ENCODE measurements around the gene NMT1. TPM values are rescaled to one million over a fixed set of nuclear protein-coding genes. Genes with fewer than 3 reads are reported as not detected.

The NMT1 gene
- total and polyA plus RNA-seq, 2 of the 13 experiments (the other 11 are each of a cell fraction or from before 2014, with no cell fraction given), result 75.7 to 142 TPM

DNA sequence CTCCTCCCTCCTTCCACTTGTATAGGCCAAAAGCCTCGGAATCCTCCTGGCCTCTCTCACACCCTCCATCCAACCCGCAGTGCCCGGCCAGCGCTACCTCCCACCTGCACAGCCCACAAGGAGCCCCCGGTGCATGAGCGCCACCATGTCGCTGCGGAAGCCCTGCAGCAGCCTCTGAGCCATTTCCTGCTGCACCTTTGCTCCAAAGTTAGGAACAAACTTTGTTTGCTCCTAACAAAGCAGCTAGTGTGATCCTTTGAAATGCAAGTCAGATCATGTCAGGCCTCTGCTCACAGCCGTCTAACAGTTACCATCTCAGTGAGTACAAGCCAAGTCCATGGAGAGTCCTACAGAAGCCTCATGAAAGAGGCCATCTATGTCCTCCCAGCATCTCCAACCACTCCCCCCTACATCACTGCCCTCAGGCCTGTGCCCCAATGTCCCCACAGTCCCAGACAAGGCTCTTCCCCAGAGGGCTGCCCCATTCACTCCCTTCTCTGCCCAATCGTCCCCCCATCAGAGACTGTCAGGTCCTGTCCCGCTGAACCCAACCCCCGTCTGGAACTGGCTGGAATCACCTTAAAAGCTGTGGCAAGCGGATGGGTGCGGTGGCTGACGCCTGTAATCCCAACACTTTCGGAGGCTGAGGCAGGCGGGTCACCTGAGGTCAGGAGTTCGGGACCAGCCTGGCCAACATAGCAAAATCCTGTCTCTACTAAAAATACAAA is 17.1 kb upstream of the NMT1 start (continued):
- no peak for TF ChIP-seq ZNF552 (CRISPR knock-in tag; IDR thresholded peaks at IDR 0.05; ENCODE audit: borderline replicate concordance)
- TF ChIP-seq ELF3 (CRISPR knock-in tag; IDR thresholded peaks at IDR 0.05), result peak; percentile 75
- TF ChIP-seq RXRB (CRISPR knock-in tag; IDR thresholded peaks at IDR 0.05; ENCODE audit: borderline replicate concordance), result peak; percentile 51; the same call in 1 of the 2 replicates
- TF ChIP-seq ZNF747 (CRISPR knock-in tag; IDR thresholded peaks at IDR 0.05; ENCODE audit: borderline replicate concordance), result 0 out of 2 replicates have a peak, but pooled peaks have one; percentile 44
- TF ChIP-seq NFATC3 (CRISPR knock-in tag; IDR thresholded peaks at IDR 0.05), result no peak
- TF ChIP-seq RARA (CRISPR knock-in tag; IDR thresholded peaks at IDR 0.05), result 0 out of 2 replicates have a peak, but pooled peaks have one; percentile 18
- no peak for TF ChIP-seq ARNT (IDR thresholded peaks at IDR 0.05)
- no peak for TF ChIP-seq RORA (CRISPR knock-in tag; IDR thresholded peaks at IDR 0.05)
- TF ChIP-seq ZFP1 (CRISPR knock-in tag; IDR thresholded peaks at IDR 0.05), result no peak
- TF ChIP-seq ZNF615 (CRISPR knock-in tag; IDR thresholded peaks at IDR 0.05; ENCODE audit: borderline replicate concordance), result no peak
- no peak for TF ChIP-seq ZIK1 (CRISPR knock-in tag; IDR thresholded peaks at IDR 0.05; ENCODE audit: borderline replicate concordance, low read depth)
- no peak for TF ChIP-seq ZNF589 (CRISPR knock-in tag; conservative IDR thresholded peaks at IDR 0.05)
- TF ChIP-seq, protein P1, sequence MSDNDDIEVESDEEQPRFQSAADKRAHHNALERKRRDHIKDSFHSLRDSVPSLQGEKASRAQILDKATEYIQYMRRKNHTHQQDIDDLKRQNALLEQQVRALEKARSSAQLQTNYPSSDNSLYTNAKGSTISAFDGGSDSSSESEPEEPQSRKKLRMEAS (IDR thresholded peaks at IDR 0.05), result peak; percentile 19; the same call in 1 of the 2 replicates
- TF ChIP-seq, protein P2, sequence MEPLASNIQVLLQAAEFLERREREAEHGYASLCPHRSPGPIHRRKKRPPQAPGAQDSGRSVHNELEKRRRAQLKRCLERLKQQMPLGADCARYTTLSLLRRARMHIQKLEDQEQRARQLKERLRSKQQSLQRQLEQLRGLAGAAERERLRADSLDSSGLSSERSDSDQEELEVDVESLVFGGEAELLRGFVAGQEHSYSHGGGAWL (CRISPR knock-in tag; IDR thresholded peaks at IDR 0.05), result no peak
- TF ChIP-seq RBM22 (optimal IDR thresholded peaks at IDR 0.05; ENCODE audit: low read length), result no peak
- TF ChIP-seq ZNF567 (CRISPR knock-in tag; IDR thresholded peaks at IDR 0.05; ENCODE audit: borderline replicate concordance), result no peak
- TF ChIP-seq RNF2 (conservative IDR thresholded peaks at IDR 0.05; ENCODE audit: low read depth), result no peak
- no peak for TF ChIP-seq ZNF761 (CRISPR knock-in tag; conservative IDR thresholded peaks at IDR 0.05)
- TF ChIP-seq ZNF670 (CRISPR knock-in tag; IDR thresholded peaks at IDR 0.05; ENCODE audit: borderline replicate concordance), result no peak
- TF ChIP-seq SALL1 (CRISPR knock-in tag; IDR thresholded peaks at IDR 0.05), result no peak; the same call in 1 of the 2 replicates
- TF ChIP-seq SNAPC2 (CRISPR knock-in tag; IDR thresholded peaks at IDR 0.05), result no peak
- TF ChIP-seq SYNCRIP (IDR thresholded peaks at IDR 0.05; ENCODE audit: insufficient read depth, low read depth, low read length), result no peak
- no peak for TF ChIP-seq RFX1 (IDR thresholded peaks at IDR 0.05)
- TF ChIP-seq, protein P3, sequence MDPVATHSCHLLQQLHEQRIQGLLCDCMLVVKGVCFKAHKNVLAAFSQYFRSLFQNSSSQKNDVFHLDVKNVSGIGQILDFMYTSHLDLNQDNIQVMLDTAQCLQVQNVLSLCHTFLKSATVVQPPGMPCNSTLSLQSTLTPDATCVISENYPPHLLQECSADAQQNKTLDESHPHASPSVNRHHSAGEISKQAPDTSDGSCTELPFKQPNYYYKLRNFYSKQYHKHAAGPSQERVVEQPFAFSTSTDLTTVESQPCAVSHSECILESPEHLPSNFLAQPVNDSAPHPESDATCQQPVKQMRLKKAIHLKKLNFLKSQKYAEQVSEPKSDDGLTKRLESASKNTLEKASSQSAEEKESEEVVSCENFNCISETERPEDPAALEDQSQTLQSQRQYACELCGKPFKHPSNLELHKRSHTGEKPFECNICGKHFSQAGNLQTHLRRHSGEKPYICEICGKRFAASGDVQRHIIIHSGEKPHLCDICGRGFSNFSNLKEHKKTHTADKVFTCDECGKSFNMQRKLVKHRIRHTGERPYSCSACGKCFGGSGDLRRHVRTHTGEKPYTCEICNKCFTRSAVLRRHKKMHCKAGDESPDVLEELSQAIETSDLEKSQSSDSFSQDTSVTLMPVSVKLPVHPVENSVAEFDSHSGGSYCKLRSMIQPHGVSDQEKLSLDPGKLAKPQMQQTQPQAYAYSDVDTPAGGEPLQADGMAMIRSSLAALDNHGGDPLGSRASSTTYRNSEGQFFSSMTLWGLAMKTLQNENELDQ (CRISPR knock-in tag; IDR thresholded peaks at IDR 0.05; ENCODE audit: borderline replicate concordance), result no peak
- 0 out of 2 replicates have a peak, but pooled peaks have one; percentile 32 for TF ChIP-seq ZBTB7B (CRISPR knock-in tag; IDR thresholded peaks at IDR 0.05)
- no peak for TF ChIP-seq CEBPG (CRISPR knock-in tag; IDR thresholded peaks at IDR 0.05)

All from HepG2 (cell line).